HEK293 (cell line): ENCODE results near the gene STARD10.

ENCODE experiments used
- CTCF ChIA-PET: fragments of 350-600 bp; formaldehyde crosslinking; extraction: SDS; loops from one replicate; lab custom pipeline; 2021; ENCODE audit warnings: antibody characterized with exemption; lab: Yijun Ruan, JAX
- POLR2A ChIA-PET: fragments of 300-600 bp; formaldehyde crosslinking; extraction: SDS; loops from one replicate; lab custom pipeline; 2020; ENCODE audit warnings: antibody characterized with exemption, inconsistent platforms; lab: Yijun Ruan, JAX
- H3K27ac ChIP-seq: fragments of 200-500 bp; sonication (Bioruptor generic); 2 replicates; pipeline ENCODE4 v1.5.1; 2014; ENCODE audit warnings: low read depth, low read length, control low read depth, inconsistent platforms; ENCODE audit errors: extremely low read depth
- H3K36me3 ChIP-seq, 2 experiments: fragments of 200-500 bp in 1 of 2; sonication (Bioruptor generic) in 1 of 2; 1 replicate in 1 of 2; 2 replicates in 1 of 2; pipeline ENCODE4 v1.5.1; 2014 to 2017; ENCODE audit warnings: inconsistent platforms in 2 of 2, low read length in 2 of 2; ENCODE audit not compliant: control insufficient read depth in 2 of 2, insufficient read depth in 1 of 2
- H3K4me1 ChIP-seq: fragments of 200-500 bp; sonication (Bioruptor generic); 2 replicates; pipeline ENCODE4 v1.5.1; 2014; ENCODE audit warnings: mild to moderate bottlenecking, low read length, inconsistent platforms; ENCODE audit not compliant: control insufficient read depth, insufficient read depth
- H3K4me3 ChIP-seq: 2 replicates; pipeline ENCODE4 v1.5.1; 2011; ENCODE audit warnings: low read depth, mild to moderate bottlenecking, control low read depth, low read length, moderate library complexity
- H3K9me3 ChIP-seq: fragments of 200-500 bp; sonication (Bioruptor generic); 2 replicates; pipeline ENCODE4 v1.5.1; 2014; ENCODE audit warnings: low read depth, low read length, inconsistent platforms; ENCODE audit not compliant: control insufficient read depth, insufficient read depth
- ATF2 ChIP-seq: fragments of 450-650 bp; formaldehyde crosslinking; IDR thresholded peaks from 2 replicates; pipeline ENCODE4 v1.5.1; 2016; ENCODE audit warnings: missing biosample characterization, missing genetic modification characterization, low read depth
- FEZF1 ChIP-seq: fragments of 450-650 bp; formaldehyde crosslinking; IDR thresholded peaks from 2 replicates; pipeline ENCODE4 v1.5.1; 2016; ENCODE audit warnings: missing biosample characterization, missing genetic modification characterization
- GLIS1 ChIP-seq: fragments of 450-650 bp; formaldehyde crosslinking; IDR thresholded peaks from 2 replicates; pipeline ENCODE4 v1.5.1; 2016; ENCODE audit warnings: missing biosample characterization, missing genetic modification characterization
- PRDM4 ChIP-seq: fragments of 450-650 bp; formaldehyde crosslinking; IDR thresholded peaks from 2 replicates; pipeline ENCODE4 v1.5.1; 2017; ENCODE audit warnings: missing biosample characterization, missing genetic modification characterization
- WT1 ChIP-seq: fragments of 450-650 bp; formaldehyde crosslinking; IDR thresholded peaks from 2 replicates; pipeline ENCODE4 v1.5.1; 2016; ENCODE audit warnings: missing biosample characterization, missing genetic modification characterization
- YY1 ChIP-seq: fragments of 450-650 bp; formaldehyde crosslinking; IDR thresholded peaks from 2 replicates; pipeline ENCODE4 v1.5.1; 2018; ENCODE audit warnings: missing biosample characterization, missing genetic modification characterization
- ZBTB48 ChIP-seq: fragments of 450-650 bp; formaldehyde crosslinking; IDR thresholded peaks from 2 replicates; pipeline ENCODE4 v1.5.1; 2016; ENCODE audit warnings: missing biosample characterization, missing genetic modification characterization
- ZFHX2 ChIP-seq: fragments of 450-650 bp; formaldehyde crosslinking; conservative IDR thresholded peaks from 2 replicates; pipeline ENCODE4 v1.5.1; 2016; ENCODE audit warnings: missing biosample characterization, missing genetic modification characterization
- ZIC2 ChIP-seq: fragments of 450-650 bp; formaldehyde crosslinking; IDR thresholded peaks from 2 replicates; pipeline ENCODE4 v1.5.1; 2016; ENCODE audit warnings: missing biosample characterization, missing genetic modification characterization
- ZNF157 ChIP-seq: fragments of 450-650 bp; formaldehyde crosslinking; IDR thresholded peaks from 2 replicates; pipeline ENCODE4 v1.5.1; 2016; ENCODE audit warnings: missing biosample characterization, missing genetic modification characterization
- ZNF174 ChIP-seq: fragments of 450-650 bp; formaldehyde crosslinking; IDR thresholded peaks from 2 replicates; pipeline ENCODE4 v1.5.0; 2017; ENCODE audit warnings: missing biosample characterization, mild to moderate bottlenecking, missing genetic modification characterization
- ZNF24 ChIP-seq: fragments of 450-650 bp; formaldehyde crosslinking; IDR thresholded peaks from 2 replicates; pipeline ENCODE4 v1.5.1; 2016; ENCODE audit warnings: missing biosample characterization, missing genetic modification characterization
- ZNF248 ChIP-seq: fragments of 450-650 bp; formaldehyde crosslinking; IDR thresholded peaks from 2 replicates; pipeline ENCODE4 v1.5.1; 2017; ENCODE audit warnings: missing biosample characterization, missing genetic modification characterization
- ZNF280D ChIP-seq: fragments of 450-650 bp; formaldehyde crosslinking; IDR thresholded peaks from 2 replicates; pipeline ENCODE4 v1.5.1; 2016; ENCODE audit warnings: missing biosample characterization, missing genetic modification characterization
- ZNF362 ChIP-seq: fragments of 450-650 bp; formaldehyde crosslinking; IDR thresholded peaks from 2 replicates; pipeline ENCODE4 v1.5.1; 2016; ENCODE audit warnings: missing biosample characterization, missing genetic modification characterization
- ZNF391 ChIP-seq: fragments of 450-650 bp; formaldehyde crosslinking; IDR thresholded peaks from 2 replicates; pipeline ENCODE4 v1.5.1; 2016; ENCODE audit warnings: low read depth, missing biosample characterization, missing genetic modification characterization, borderline replicate concordance
- ZNF48 ChIP-seq: fragments of 450-650 bp; formaldehyde crosslinking; IDR thresholded peaks from 2 replicates; pipeline ENCODE4 v1.5.1; 2016; ENCODE audit warnings: missing biosample characterization, missing genetic modification characterization
- ZNF558 ChIP-seq: fragments of 450-650 bp; formaldehyde crosslinking; IDR thresholded peaks from 2 replicates; pipeline ENCODE4 v1.5.1; 2016; ENCODE audit warnings: missing biosample characterization, missing genetic modification characterization
- ZNF707 ChIP-seq: fragments of 450-650 bp; formaldehyde crosslinking; IDR thresholded peaks from 2 replicates; pipeline ENCODE4 v1.5.1; 2016; ENCODE audit warnings: missing biosample characterization, missing genetic modification characterization
- ZNF785 ChIP-seq: fragments of 450-650 bp; formaldehyde crosslinking; IDR thresholded peaks from 2 replicates; pipeline ENCODE4 v1.5.1; 2016; ENCODE audit warnings: missing biosample characterization, missing genetic modification characterization
- ZSCAN16 ChIP-seq: fragments of 450-650 bp; formaldehyde crosslinking; IDR thresholded peaks from 2 replicates; pipeline ENCODE4 v1.5.1; 2016; ENCODE audit warnings: missing biosample characterization, missing genetic modification characterization
- ZSCAN23 ChIP-seq: fragments of 450-650 bp; formaldehyde crosslinking; IDR thresholded peaks from 2 replicates; pipeline ENCODE4 v1.5.1; 2016; ENCODE audit warnings: missing biosample characterization, missing genetic modification characterization
- ZSCAN30 ChIP-seq: fragments of 450-650 bp; IDR thresholded peaks from 2 replicates; pipeline ENCODE4 v1.5.1; 2018; ENCODE audit warnings: missing biosample characterization, mild to moderate bottlenecking, missing genetic modification characterization, moderate library complexity

The STARD10 gene

GRCh38 chr11:72789493-72790131, 4.2 kb downstream of the STARD10 start:
- Histone ChIP-seq H3K4me3 (no peak overlapping the region), H3K27ac (no peak overlapping the region), H3K4me1 (no peaks in the 10 kb centered on the region), H3K9me3 (no peaks in the 10 kb centered on the region), H3K36me3 (no peaks in the 10 kb centered on the region)
- TF ChIP-seq ZNF48 (tag by site-specific recombination): no peak
- no peak for TF ChIP-seq ZNF391 (tag by site-specific recombination)
- TF ChIP-seq GLIS1 (tag by site-specific recombination): peak; percentile 23; the same call in 1 of the 2 replicates
- no peak for TF ChIP-seq WT1 (tag by site-specific recombination)
- TF ChIP-seq ZSCAN23 (tag by site-specific recombination): no peak
- no peak for TF ChIP-seq ZNF362
- TF ChIP-seq ZFHX2 (tag by site-specific recombination): no peak
- no peak for TF ChIP-seq ZSCAN30
- no peak for TF ChIP-seq ZNF558 (tag by site-specific recombination)
- TF ChIP-seq ZNF785 (tag by site-specific recombination): no peak
- TF ChIP-seq ZIC2 (tag by site-specific recombination): peak; percentile 84
- no peak for TF ChIP-seq ATF2 (tag by site-specific recombination)
- CTCF ChIA-PET: interaction anchor here (0.6 to 2.5 kb wide), 2 partner anchors 65 to 569 kb away, joined by 3 to 15 read pairs; no protein-coding TSS in a partner anchor
- POLR2A ChIA-PET: no interaction called here

- TF ChIP-seq PRDM4 (tag by site-specific recombination) (no peak), YY1 (tag by site-specific recombination) (no peak), ZNF707 (tag by site-specific recombination) (no peak), FEZF1 (tag by site-specific recombination) (no peak), ZSCAN16 (tag by site-specific recombination) (no peak), ZNF174 (tag by site-specific recombination) (no peak), ZBTB48 (no peak), ZNF280D (tag by site-specific recombination) (no peak), ZNF157 (tag by site-specific recombination) (no peak), ZNF24 (no peak), ZNF248 (tag by site-specific recombination) (no peak)
- ChIA-PET POLR2A (no interaction called here), CTCF (interaction anchor here (2.5 kb wide), 1 partner anchor 64 kb away, joined by 15 read pairs; no protein-coding TSS in a partner anchor)
- Histone ChIP-seq H3K4me1 (no peaks in the 10 kb centered on the region), H3K9me3 (no peaks in the 10 kb centered on the region), H3K27ac (no peak overlapping the region), H3K36me3 (no peaks in the 10 kb centered on the region), H3K4me3 (no peak overlapping the region)
Measured at GRCh38 chr11:72788241-72788640, 5.6 kb downstream of the STARD10 start.
